Activated T-cell treated with anti-CD3 and anti-CD28 coated beads for 24 hours (primary cell): ENCODE data around the gene SLC29A4.
"Not testable (repeated sequence)": the region's sequence is repeated elsewhere in the genome, so short reads cannot be mapped to it uniquely, and the experiment has no call there.

Experiments
- DNase-seq: peaks from one replicate; pipeline ENCODE4 v3.0.0-alpha.2; 2020; ENCODE audit warnings: low read depth

SLC29A4 gene, protein sequence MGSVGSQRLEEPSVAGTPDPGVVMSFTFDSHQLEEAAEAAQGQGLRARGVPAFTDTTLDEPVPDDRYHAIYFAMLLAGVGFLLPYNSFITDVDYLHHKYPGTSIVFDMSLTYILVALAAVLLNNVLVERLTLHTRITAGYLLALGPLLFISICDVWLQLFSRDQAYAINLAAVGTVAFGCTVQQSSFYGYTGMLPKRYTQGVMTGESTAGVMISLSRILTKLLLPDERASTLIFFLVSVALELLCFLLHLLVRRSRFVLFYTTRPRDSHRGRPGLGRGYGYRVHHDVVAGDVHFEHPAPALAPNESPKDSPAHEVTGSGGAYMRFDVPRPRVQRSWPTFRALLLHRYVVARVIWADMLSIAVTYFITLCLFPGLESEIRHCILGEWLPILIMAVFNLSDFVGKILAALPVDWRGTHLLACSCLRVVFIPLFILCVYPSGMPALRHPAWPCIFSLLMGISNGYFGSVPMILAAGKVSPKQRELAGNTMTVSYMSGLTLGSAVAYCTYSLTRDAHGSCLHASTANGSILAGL

GRCh38 chr7:5282543-5283316, at the start of gene SLC29A4:
TSS of gene SLC29A4 (plus strand) at chr7:5282943. CDS start at chr7:5287817, 4,874 bp downstream.
- no peak for DNase-seq

- no peak for DNase-seq
Observed at GRCh38 chr7:5234852-5235831, 47.6 kb upstream of the SLC29A4 start.

- DNase-seq: no peak
Observed at GRCh38 chr7:5237286-5237685, 45.5 kb upstream of the SLC29A4 start.

DNA sequence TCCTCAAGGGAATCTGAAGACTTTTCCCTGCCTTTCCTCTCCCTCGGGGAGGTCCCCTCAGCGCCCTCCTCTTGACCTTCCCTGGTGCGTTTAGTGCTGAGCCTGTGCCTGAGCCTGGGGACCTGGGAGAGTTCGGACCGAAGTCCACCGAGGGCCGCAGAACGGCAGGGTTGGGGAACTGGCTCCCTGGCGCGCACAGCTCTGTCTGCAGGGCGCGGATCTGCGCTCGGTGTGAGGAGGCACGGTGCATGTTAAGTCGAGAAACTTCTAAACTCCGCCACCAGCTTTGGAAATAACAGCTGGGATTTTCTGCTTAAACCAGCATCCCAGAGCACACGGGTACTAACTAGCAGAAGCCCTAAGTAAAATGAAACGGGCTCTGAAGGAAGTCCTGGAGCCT, 44.2 kb upstream of the SLC29A4 start:
- DNase-seq: no peak

DNA sequence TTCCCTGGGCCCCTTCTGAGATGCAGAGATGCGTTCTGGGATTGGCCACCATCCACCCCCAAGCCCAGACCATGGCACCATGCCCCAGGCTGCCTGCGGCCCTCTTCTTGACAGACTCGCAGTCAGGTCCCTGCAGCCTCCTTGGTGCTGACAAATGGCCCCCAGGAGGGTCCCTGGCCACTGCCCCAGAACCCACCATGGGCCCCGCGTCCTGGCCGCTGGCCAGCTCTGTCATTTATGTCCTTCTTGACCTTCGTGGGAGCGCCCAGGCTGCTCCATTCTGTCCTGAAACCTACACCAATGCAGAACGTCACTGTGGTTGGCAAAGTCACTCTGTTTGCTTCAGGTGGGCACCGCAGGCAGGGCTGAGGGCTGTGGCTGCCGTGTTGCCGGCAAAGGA, 39.5 kb upstream of the SLC29A4 start:
- no peak for DNase-seq

DNA sequence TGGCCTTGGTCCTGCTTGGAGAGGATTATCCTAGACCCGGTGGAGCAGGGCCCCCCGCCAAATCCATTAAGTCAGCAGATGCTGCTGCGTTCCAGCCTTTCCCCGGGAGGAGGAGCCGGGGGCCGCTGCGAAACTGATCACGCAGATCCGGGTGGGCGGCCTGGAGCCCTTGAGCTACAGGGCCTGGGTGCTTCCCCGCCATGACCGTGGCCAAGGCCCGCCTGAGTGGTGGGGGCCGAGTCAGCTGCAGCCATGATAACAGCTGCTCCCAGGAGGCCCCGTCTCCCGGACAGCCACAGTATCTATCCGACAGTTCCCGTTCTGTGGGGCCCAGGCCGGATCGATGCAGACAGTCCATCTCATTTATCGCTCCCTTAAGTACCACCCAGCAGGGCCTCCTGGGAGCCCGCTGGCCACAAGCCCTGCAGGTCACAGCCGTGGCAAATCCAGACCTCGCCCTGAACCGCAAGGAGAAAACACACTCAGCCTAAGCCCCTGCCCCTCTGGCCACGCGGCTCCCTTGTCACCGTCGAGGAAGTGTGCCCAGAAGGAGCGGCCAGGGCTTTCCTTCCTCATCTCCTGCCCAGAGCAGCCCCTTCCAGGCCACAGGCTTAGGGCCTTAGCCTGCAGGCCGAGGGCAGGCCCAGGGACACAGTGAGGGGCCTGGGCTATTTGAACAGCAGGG, 34.4 kb upstream of the SLC29A4 start:
- DNase-seq: no peak

DNA sequence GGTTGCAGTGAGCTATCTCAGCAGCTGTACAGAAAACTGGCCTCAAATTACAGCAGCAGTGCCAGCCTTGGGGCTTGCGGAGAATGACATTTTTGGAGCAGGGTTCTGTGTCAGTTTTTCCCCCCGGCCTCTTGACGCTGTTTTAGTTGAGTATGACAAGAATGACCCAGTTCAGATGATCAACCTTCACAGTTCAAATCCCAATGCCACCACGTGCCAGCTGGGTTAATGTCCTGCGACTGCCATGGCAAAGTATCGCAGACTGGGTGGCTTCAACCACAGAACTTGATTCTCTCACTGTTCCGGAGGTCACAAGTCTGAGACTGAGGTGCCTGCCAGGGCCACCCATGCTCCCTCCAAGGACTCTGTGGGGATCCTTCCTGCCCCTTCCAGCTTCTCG, 32.0 kb upstream of the SLC29A4 start:
- DNase-seq: not testable (repeated sequence)

GRCh38 chr7:5253529-5253928, 29.2 kb upstream of the SLC29A4 start:
- not testable (repeated sequence) for DNase-seq

- not testable (repeated sequence) for DNase-seq
Observed at GRCh38 chr7:5254371-5254770, 28.4 kb upstream of the SLC29A4 start.

- no peak for DNase-seq
Observed at GRCh38 chr7:5255832-5256231, 26.9 kb upstream of the SLC29A4 start.

GRCh38 chr7:5260530-5261068, 22.1 kb upstream of the SLC29A4 start:
- not testable (repeated sequence) for DNase-seq

- DNase-seq: not testable (repeated sequence)
Observed at GRCh38 chr7:5263066-5263465, 19.7 kb upstream of the SLC29A4 start.

DNA sequence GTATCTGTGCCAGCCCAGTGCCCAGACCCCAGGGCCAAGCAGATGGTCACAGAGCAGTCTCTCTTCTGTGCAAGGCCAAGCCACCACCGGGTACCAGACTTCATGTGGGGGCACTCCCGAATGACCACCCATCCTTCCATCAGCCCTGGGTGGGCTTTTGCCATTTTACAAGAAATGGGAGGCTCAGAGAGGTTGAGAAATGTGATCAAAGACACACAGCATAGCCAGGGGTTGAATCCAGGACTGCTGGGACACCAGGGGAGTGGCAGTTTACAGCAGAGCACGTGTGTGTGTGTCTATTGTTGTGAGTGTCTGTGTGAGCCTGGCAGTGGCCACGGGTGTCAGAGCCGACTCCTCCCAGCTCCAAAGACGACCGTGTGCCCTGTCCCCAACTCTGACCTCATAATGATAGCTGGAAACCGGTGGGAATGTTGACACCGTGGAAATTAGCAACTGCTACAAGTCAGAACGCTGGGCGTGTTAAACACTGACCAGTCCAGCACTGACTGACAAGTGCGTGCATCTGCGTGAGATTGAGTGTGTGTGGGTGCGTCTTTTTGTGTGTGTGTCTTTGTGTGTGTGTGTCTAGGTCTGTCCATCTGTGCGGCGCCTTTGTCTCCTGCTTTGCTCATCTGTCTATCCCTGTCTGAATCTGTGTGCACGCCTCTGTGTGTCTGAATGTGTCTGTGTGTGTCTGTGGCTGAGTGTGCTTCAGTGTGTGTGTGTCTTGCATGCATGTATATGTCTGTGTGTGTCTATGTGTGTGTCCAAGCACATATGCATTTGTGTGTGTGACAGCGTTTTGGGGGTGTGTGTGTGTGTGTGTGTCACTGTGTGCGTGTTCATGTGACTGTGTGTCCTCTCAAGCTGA, 17.2 kb upstream of the SLC29A4 start:
- DNase-seq: no peak

- DNase-seq: no peak
Observed at GRCh38 chr7:5266191-5267028, 16.3 kb upstream of the SLC29A4 start.

GRCh38 chr7:5267829-5268228, 14.9 kb upstream of the SLC29A4 start:
- not testable (repeated sequence) for DNase-seq

DNA sequence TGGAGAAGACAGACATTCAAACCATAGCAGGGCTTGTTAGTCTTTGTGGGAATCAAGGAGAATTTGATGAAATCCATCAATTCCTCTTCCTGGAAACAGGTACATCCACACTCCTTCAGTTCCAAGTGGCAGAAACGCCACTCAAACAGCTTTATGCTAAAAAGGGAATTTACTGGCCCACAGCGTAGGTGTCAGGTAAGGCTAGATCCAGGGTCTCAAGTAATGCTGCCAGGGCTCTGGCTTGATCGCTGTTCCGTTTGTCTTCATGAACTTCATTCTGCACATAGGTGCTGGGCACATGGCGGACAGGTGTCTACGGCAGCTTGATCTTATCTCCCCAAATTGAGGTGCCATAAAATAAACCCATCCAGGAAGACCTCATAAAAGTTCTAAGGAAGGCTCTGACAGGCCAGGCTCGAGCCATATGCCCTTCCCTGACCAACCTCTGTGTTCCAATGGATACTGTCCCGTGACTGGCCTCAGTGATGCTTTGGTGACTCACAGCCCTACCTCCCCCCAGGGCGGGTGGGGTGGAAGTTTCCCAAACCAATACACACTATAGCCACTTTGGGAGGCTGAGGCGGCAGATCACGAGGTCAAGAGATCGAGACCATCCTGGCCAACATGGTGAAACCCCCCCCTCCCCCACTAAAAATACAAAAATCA, 12.6 kb upstream of the SLC29A4 start:
- DNase-seq: not testable (repeated sequence)

DNA sequence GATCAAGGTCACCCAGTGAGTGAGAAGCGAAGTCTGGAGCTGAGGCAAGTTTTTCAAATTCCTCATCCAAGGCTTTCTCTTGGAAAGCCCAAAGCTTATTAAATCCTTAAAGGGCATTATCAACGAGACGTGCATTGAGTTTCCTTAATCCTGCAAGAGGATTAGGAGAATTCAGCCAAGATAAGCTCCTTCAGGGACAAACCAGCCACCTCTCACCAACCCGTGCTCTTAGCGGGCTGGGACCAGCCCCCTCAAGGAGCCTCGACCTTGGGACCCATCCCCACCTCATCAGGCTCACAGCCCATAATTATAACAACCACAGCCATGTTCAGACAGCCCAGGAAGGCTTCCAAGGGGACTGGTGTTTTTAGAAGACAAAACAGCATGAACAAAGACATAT, 12.0 kb upstream of the SLC29A4 start:
- DNase-seq: no peak

- not testable (repeated sequence) for DNase-seq
Observed at GRCh38 chr7:5273831-5274405, 8.8 kb upstream of the SLC29A4 start.
